Measurements from ENCODE around the gene FAM217A.
"Not testable (repeated sequence)": the region's sequence is repeated elsewhere in the genome, so short reads cannot be mapped to it uniquely, and the experiment has no call there.

Gene FAM217A

GRCh38 chr6:4078691-4079471 lies at the start of gene FAM217A:
TSS of gene FAM217A (minus strand) at chr6:4079137. CDS start at chr6:4077414, 1,723 bp downstream.
- DNase-seq (ENCODE audit: low read depth), result no peak

GRCh38 chr6:4128072-4128471 lies 49.1 kb upstream of the FAM217A start:
- DNase-seq (ENCODE audit: low read depth), result no peak

- peak; percentile 66 for DNase-seq (ENCODE audit: low read depth)
Observed at GRCh38 chr6:4125933-4126864, 47.3 kb upstream of the FAM217A start.

GRCh38 chr6:4125500-4125899 lies 46.6 kb upstream of the FAM217A start:
- no peak for DNase-seq (ENCODE audit: low read depth)

- DNase-seq (ENCODE audit: low read depth), result no peak
Observed at GRCh38 chr6:4124351-4124750, 45.4 kb upstream of the FAM217A start.

- DNase-seq (ENCODE audit: low read depth), result no peak
Observed at GRCh38 chr6:4115741-4116140, 36.8 kb upstream of the FAM217A start.

GRCh38 chr6:4114123-4114522 lies 35.2 kb upstream of the FAM217A start:
- DNase-seq (ENCODE audit: low read depth), result no peak

- no peak for DNase-seq (ENCODE audit: low read depth)
Observed at GRCh38 chr6:4113649-4114048, 34.7 kb upstream of the FAM217A start.

- DNase-seq (ENCODE audit: low read depth), result no peak
Observed at GRCh38 chr6:4112366-4112765, 33.4 kb upstream of the FAM217A start.

GRCh38 chr6:4109363-4109815 lies 30.5 kb upstream of the FAM217A start:
- DNase-seq (ENCODE audit: low read depth), result not testable (repeated sequence)

GRCh38 chr6:4108561-4109093 lies 29.7 kb upstream of the FAM217A start:
- DNase-seq (ENCODE audit: low read depth), result no peak

GRCh38 chr6:4107873-4108272 lies 28.9 kb upstream of the FAM217A start:
- no peak for DNase-seq (ENCODE audit: low read depth)

- DNase-seq (ENCODE audit: low read depth), result no peak
Observed at GRCh38 chr6:4105980-4106536, 27.1 kb upstream of the FAM217A start.

GRCh38 chr6:4103929-4104328 lies 25.0 kb upstream of the FAM217A start:
- no peak for DNase-seq (ENCODE audit: low read depth)

GRCh38 chr6:4102687-4103244 lies 23.8 kb upstream of the FAM217A start:
- no peak for DNase-seq (ENCODE audit: low read depth)

- DNase-seq (ENCODE audit: low read depth), result no peak
Observed at GRCh38 chr6:4101298-4101697, 22.4 kb upstream of the FAM217A start.

- DNase-seq (ENCODE audit: low read depth), result no peak
Observed at GRCh38 chr6:4100655-4101054, 21.7 kb upstream of the FAM217A start.

GRCh38 chr6:4093288-4093687 lies 14.4 kb upstream of the FAM217A start:
- no peak for DNase-seq (ENCODE audit: low read depth)

GRCh38 chr6:4091941-4092340 lies 13.0 kb upstream of the FAM217A start:
- DNase-seq (ENCODE audit: low read depth), result no peak

- DNase-seq (ENCODE audit: low read depth), result not testable (repeated sequence)
Observed at GRCh38 chr6:4090043-4090442, 11.1 kb upstream of the FAM217A start.

GRCh38 chr6:4088704-4089103 lies 9.8 kb upstream of the FAM217A start:
- no peak for DNase-seq (ENCODE audit: low read depth)

- no peak for DNase-seq (ENCODE audit: low read depth)
Observed at GRCh38 chr6:4085332-4085700, 6.4 kb upstream of the FAM217A start.
